ENCODE results near the gene TOR3A.

DNA sequence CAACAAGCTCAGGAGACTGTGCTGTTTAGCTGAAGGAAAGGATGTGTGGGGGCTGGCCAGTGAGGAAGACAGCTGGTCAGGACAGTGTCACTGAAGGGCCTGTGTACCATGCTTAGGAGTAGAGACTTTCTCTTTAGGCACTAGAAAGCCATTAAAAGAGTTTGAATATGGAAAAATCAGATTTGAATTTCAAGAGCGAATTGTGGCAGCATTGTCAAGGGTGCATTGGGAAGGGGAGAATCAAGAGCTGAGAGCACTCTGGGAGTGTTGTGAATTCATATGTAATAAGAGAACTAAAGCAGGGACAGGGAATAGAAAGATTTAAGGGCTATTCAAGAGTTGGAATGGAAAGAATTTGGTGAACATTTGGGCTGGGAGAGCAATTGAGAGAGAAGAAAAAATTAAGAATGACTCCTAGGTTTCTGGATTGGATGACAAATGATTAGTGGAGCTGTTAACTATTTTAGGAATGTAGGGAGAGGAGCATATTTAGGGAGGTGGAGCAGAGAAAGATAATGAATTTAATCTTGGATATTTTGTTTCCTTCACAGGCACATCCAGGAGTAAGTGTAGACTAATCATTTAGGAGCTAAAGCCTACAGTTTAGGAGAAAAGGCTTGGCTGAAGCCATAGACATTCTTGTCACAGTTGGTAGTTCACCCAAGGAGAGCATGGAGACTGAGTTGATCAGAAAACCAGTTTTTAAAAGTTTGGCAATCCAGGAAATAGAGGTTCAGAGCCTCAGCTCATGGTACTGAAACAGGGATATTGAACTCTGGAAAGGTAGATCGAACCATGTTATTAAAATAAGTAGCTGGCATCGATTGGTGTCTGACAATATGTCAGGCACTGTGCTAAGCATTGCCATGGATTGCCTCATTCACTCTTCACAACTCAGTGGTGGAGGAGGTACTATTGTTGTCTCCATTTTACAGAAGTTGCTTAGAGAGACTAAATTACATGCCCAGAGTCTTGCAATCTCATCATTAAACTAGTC lies 23.1 kb upstream of the TOR3A start:
- TF ChIP-seq, protein P1, sequence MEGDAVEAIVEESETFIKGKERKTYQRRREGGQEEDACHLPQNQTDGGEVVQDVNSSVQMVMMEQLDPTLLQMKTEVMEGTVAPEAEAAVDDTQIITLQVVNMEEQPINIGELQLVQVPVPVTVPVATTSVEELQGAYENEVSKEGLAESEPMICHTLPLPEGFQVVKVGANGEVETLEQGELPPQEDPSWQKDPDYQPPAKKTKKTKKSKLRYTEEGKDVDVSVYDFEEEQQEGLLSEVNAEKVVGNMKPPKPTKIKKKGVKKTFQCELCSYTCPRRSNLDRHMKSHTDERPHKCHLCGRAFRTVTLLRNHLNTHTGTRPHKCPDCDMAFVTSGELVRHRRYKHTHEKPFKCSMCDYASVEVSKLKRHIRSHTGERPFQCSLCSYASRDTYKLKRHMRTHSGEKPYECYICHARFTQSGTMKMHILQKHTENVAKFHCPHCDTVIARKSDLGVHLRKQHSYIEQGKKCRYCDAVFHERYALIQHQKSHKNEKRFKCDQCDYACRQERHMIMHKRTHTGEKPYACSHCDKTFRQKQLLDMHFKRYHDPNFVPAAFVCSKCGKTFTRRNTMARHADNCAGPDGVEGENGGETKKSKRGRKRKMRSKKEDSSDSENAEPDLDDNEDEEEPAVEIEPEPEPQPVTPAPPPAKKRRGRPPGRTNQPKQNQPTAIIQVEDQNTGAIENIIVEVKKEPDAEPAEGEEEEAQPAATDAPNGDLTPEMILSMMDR (IDR thresholded peaks at IDR 0.05): no peak
- no peak for TF ChIP-seq POLR2A (IDR thresholded peaks at IDR 0.05)
